Measurements from ENCODE around the gene METTL13. TPM values are rescaled to one million over a fixed set of nuclear protein-coding genes. Genes with fewer than 3 reads are reported as not detected.

The METTL13 gene
- total RNA-seq, 2 experiments from 2014 or later, result 28.3 to 35.4 TPM

- H3K4me1 ChIP-seq (ENCODE audit: insufficient read depth, low read length, poor library complexity, severe bottlenecking), result peaks cover 30% of the 10 kb centered on the region
- no peaks in the 10 kb centered on the region for H4K20me1 ChIP-seq (ENCODE audit: insufficient read depth, low read length)
- BruUV-seq (replicated peaks), result no TSS peak
- TF ChIP-seq EZH2phosphoT487 (IDR thresholded peaks at IDR 0.05; ENCODE audit: borderline replicate concordance, low read depth, low read length), result no peak
- TF ChIP-seq, protein P1, sequence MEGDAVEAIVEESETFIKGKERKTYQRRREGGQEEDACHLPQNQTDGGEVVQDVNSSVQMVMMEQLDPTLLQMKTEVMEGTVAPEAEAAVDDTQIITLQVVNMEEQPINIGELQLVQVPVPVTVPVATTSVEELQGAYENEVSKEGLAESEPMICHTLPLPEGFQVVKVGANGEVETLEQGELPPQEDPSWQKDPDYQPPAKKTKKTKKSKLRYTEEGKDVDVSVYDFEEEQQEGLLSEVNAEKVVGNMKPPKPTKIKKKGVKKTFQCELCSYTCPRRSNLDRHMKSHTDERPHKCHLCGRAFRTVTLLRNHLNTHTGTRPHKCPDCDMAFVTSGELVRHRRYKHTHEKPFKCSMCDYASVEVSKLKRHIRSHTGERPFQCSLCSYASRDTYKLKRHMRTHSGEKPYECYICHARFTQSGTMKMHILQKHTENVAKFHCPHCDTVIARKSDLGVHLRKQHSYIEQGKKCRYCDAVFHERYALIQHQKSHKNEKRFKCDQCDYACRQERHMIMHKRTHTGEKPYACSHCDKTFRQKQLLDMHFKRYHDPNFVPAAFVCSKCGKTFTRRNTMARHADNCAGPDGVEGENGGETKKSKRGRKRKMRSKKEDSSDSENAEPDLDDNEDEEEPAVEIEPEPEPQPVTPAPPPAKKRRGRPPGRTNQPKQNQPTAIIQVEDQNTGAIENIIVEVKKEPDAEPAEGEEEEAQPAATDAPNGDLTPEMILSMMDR (conservative IDR thresholded peaks at IDR 0.05; ENCODE audit: low read length), result no peak
- H3K79me2 ChIP-seq (ENCODE audit: insufficient read depth, low read depth, low read length), result peaks cover 12% of the 10 kb centered on the region; the same call in 1 of the 2 replicates
- no peaks in the 10 kb centered on the region for H3K9me2 ChIP-seq (ENCODE audit: insufficient read depth, low read length)
- no peak for DNase-seq (ENCODE audit: low spot score)
- POLR2A ChIA-PET, result interaction anchor here (2.5 kb wide), 1 partner anchor 42 kb away, joined by 8 read pairs; the partner anchor contains the start of gene METTL13
- no peak overlapping the region for H2AFZ ChIP-seq (ENCODE audit: low read length)
- intact Hi-C loops (cut with micrococcal nuclease; ENCODE audit: unreplicated experiment), result no loop called here
- peaks cover 21% of the 10 kb centered on the region for H3K36me3 ChIP-seq (ENCODE audit: insufficient read depth, low read length)
- no peak overlapping the region for H3K27ac ChIP-seq (ENCODE audit: low read depth, low read length, poor library complexity, severe bottlenecking)
- H3K4me3 ChIP-seq (ENCODE audit: low read depth, low read length, poor library complexity, severe bottlenecking), result no peak overlapping the region
- CTCF ChIA-PET (ENCODE audit: unreplicated experiment), result no interaction called here
- no peaks in the 10 kb centered on the region for H3K9me3 ChIP-seq (ENCODE audit: low read length)
- H3K4me2 ChIP-seq (ENCODE audit: low read length), result no peak overlapping the region
Observed at GRCh38 chr1:171738911-171739310, 42.5 kb upstream of the METTL13 start.

DNA sequence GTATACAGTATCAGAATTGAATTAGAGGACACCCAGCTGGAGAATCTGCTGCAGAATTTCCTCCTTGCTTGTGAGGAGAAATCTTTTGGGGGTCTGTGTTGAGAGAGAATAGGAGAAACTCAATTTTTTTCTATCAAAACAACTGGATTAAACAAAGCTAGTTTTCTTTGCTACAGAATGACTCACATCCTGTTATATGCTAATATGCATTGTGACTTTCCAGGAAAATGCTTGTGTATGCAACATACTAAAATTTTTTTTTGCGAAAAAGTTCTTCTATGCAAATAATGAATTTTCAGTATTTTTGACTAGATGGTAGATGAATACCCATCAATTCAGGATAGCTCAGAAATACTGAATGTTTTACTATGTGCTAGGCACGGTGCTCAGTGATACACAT is 41.8 kb upstream of the METTL13 start:
- Histone ChIP-seq H3K4me2 (ENCODE audit: low read length) (peak overlapping the region; percentile 88; the same call in 1 of the 2 replicates), H3K27ac (ENCODE audit: low read depth, low read length, poor library complexity, severe bottlenecking) (no peak overlapping the region)

More for the DNA sequence above, 41.8 kb upstream of the METTL13 start:
- no TSS peak for BruUV-seq (replicated peaks)
- H3K4me1 ChIP-seq (ENCODE audit: insufficient read depth, low read length, poor library complexity, severe bottlenecking), result peaks cover 30% of the 10 kb centered on the region
- H3K4me3 ChIP-seq (ENCODE audit: low read depth, low read length, poor library complexity, severe bottlenecking), result no peak overlapping the region
- H2AFZ ChIP-seq (ENCODE audit: low read length), result no peak overlapping the region
- H3K9me2 ChIP-seq (ENCODE audit: insufficient read depth, low read length), result no peaks in the 10 kb centered on the region
- no peaks in the 10 kb centered on the region for H3K9me3 ChIP-seq (ENCODE audit: low read length)
- intact Hi-C loops (cut with micrococcal nuclease; ENCODE audit: unreplicated experiment), result loop anchor here (5.0 kb wide), 2 partner anchors 487 to 793 kb away; partner anchors contain the start of gene SUCO
- DNase-seq (ENCODE audit: low spot score), result no peak
- ChIA-PET CTCF (ENCODE audit: unreplicated experiment) (no interaction called here), POLR2A (interaction anchor here (2.5 kb wide), 1 partner anchor 42 kb away, joined by 8 read pairs; the partner anchor contains the start of gene METTL13)
- TF ChIP-seq, protein P1 (conservative IDR thresholded peaks at IDR 0.05; ENCODE audit: low read length), result no peak
- TF ChIP-seq EZH2phosphoT487 (IDR thresholded peaks at IDR 0.05; ENCODE audit: borderline replicate concordance, low read depth, low read length), result no peak
- peaks cover 12% of the 10 kb centered on the region; the same call in 1 of the 2 replicates for H3K79me2 ChIP-seq (ENCODE audit: insufficient read depth, low read depth, low read length)
- peaks cover 21% of the 10 kb centered on the region for H3K36me3 ChIP-seq (ENCODE audit: insufficient read depth, low read length)
- H4K20me1 ChIP-seq (ENCODE audit: insufficient read depth, low read length), result no peaks in the 10 kb centered on the region

Measured in OCI-LY7 (cell line).